Stimulated activated CD4-positive, alpha-beta T cell treated with anti-CD3 and anti-CD28 coated beads, TNF-alpha, amount 100 ng/mL, for 1 hour (primary cell): ENCODE data around the gene MAGI1.

Experiments used
- DNase-seq, 3 donors: peaks; one replicate each; pipeline ENCODE4 v3.0.0-alpha.2; 2020; ENCODE audit warnings: low read depth in 3 of 3, low spot score in 1 of 3

Gene MAGI1

DNA sequence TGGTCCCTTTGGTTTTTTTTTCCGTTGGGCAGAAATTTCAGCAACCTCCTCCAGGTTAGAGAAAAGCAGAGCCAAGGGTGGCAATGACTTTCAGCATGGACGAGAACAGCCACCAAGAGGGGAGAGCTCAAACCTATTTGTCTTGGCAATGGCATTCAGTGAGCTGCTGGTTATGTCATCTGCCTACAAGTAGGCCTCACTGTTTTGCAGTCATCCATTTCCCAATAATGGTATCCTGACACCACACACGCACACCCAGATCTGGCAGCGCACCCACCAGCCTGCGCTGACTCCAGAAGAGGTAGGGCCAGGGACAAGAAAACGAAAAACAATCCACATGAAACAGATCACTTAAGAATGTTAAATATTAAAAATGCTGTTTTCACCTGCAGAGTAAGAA lies 92.3 kb downstream of the MAGI1 start:
- no peak for DNase-seq

DNA sequence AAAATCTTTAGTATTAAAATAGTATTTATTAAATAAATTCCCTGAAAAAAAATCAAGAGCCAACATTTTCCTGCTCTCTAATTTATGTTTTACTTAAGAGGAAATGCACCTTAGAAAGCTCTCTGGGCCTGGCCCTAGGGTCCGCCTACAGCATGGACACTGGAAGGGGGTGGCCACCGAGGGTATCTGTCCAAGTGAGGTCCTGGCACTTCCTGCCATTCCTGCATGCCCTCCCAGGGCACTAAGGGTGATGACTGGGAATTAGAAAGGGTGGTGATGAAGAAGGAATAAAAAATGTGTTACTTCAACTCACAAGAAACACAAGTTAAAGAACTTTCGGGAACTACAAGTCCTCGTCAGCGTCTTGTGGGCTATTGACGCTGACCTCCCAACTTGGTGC lies 92.8 kb downstream of the MAGI1 start:
- no peak for DNase-seq

DNA sequence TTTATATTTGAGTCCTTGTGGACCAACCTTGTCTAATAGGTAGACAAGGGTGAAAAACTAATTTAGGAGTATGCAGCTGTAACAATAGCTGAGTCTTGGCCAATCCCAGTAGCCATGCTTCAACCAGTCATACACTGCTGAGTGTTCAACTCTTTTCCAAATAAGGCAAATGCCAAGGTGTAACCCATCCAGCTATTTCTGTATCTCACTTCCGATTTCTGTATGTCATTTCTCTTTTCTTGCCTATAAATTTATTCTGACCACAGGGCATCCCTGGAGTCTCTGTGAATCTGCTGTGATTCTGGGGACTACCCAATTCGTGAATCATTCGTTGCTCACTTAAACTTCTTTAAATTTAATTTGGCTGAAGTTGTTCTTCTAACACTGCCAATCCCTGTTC lies 93.2 kb downstream of the MAGI1 start:
- no peak for DNase-seq

DNA sequence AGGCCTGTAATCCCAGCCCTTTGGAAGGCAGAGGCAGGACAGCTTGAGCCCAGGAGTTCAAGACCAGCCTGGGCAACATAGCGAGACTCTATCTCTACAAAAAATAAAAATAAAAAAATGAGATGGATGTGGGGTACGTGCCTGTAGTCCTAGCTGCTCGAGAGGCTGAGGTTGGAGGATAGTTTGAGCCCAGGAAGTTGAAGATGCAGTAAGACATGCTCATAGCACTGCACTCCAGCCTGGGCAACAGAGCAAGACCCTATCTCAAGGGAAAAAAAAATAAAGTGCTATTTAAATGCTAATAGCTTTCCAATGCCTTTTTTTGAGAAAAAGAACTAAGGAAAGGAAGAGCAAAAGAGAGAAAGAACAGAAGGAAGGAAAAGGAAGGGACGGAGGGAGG lies 94.5 kb downstream of the MAGI1 start:
- no peak for DNase-seq

DNA sequence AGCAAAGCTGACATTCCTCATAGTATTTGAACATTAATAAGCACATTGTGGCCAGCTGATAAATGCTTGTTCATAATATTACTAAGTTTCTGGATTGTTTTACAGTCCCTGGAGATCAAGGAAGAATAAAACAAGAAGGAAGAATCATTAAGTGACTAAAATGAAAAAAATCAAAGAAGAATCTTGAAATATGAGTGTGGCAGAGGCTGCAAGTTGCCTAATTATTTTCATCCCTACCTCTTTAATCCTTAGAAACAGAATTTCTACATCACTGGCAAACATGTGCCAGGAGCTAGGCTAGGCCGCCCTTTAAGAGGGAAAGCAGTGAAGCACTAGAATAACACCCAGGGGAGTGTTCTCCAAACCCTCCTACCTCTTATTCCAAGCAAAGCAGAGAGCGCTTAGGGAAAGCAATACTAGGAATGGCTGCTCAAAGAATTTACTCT lies 98.9 kb downstream of the MAGI1 start:
- DNase-seq = no peak

DNA sequence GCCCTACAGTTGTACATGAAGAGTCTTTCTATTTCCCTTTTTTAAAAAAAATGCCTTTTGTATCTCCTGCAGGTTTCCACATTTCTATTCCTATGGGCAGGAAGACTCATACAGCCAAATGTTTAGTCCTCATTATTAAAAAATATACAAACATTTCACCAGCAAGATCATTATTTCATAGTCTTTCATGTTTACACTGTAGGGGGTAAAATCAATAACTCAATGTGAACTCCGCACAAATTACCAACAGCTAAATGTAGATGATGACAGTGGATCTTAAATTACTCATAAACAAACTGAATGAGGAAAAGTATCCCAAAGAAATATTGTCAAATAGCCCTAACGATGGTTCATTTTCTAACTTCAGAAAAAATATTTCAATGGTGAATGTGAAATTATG lies 99.5 kb downstream of the MAGI1 start:
- DNase-seq = no peak

DNA sequence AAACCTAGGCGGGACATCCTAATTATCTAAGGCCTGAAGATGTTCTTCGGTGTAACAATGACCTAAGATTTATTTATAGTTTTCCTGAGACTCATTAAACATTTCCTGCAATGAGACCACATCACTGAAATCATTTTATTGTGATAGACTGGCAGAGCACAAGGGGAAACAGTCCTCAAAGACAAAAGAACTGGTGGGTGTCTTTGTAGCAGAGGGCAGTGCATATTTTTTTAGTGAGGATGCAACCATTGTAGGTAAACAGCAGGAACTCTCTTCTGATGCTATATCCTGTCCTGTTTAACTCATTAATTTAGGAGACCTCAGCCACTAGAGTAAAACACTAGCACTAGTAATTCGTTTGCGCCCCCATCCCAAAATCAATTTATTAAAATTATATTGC lies 100.0 kb downstream of the MAGI1 start:
- DNase-seq = no peak

DNA sequence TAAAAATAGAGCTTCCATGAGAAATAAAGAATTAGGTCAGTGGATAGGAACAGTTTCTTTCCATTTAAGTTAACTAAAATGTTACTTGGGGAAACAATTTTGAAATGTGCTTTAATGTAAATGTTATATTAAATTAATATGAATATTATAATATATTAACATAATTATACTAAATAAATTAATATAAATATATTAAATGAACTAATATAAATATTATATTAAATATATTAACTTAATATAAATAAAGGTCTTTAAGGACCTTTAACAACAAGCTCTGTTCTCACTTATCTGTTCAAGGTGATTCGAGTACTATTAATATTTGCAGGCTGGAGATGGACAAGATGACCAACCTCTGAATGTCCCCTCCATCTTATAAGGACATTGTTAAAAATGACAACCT lies 100.6 kb downstream of the MAGI1 start:
- no peak for DNase-seq

DNA sequence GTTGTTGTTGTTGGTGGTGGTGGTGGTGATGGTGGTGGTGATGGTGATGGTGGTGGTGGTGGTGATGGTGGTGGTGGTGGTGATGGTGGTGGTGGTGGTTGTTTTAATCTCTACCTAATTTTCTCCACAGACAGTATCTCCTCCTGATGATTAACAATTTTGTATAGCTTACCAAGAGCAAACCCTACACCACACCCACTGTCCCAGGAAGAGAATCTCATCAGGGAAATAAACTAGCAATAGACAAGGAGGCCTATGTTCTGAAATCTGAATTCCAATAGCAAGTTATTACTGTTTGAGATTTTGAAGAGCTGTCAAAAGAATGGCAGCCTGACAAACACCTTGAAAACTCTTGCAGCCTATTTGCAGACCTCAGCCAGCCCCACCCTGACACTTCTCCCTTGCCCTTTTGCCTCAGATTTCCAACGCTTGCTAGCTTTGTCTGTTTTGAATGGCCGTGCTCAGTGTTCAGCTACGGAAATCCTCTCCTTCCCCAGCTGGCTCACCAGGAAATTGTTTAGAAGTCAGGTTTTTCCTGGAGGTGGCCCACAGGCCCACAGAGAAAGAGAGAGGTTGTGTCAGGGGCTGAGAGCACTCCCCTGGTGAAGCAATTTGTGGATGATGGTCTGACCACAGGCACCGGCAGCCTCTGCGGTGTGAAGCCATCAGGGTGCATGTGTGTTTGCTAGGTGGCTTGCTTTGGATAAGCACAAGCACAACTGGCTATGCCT lies 101.6 kb downstream of the MAGI1 start:
- DNase-seq = no peak

DNA sequence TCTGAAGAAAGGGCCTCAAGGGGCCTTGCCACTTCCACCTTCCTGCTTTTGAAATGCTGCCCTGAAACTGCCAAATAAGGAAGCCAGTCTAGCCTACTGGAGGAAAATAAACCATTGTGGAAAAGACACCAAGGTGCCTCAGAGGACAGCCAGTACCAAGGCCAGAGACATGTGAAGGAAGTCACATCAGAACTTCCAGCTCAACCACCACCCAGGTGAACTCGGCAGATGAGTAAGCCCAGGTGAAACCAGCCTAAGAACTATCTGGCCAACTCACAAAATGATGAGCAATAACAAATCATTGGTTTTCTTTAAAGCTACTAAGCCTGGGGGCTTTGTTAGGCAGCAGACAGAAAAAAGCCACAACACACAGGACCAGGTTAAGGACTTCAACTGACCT lies 103.0 kb downstream of the MAGI1 start:
- no peak for DNase-seq

DNA sequence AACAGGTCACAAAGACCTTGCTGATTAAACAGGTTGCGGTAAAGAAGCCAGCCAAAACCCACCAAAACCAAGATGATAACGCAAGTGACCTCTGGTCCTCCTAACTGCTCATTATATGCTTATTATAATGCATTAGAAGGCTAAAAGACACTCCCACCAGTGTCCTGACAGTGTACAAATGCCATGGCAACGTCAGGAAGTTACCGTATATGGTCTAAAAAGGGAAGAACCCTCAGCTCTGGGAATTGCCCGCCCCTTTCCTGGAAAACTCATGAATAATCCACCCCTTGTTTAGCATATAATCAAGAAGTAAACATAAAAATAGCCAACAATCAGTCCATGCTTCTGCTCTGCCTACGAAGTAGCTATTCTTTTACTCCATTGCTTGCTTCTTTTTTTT lies 108.1 kb downstream of the MAGI1 start:
- DNase-seq = no peak

DNA sequence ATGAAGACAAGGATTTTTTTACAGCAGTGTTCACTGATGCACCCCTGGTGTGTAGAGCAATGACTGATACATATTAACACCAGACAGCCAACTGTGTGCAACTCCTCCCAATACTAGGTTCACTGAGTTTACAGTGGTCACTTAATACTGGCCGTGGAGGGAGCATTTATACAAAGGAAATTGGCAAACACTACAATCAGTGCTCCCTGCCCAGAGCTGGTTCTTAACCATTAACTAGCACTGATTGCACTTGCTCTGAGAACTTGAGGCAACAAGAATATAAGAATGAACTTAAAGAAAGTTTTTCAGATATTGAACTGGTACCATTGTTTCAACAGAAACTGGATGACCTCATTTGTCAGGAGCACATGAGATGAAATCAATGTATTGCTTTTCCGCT lies 110.6 kb downstream of the MAGI1 start:
- DNase-seq = no peak

DNA sequence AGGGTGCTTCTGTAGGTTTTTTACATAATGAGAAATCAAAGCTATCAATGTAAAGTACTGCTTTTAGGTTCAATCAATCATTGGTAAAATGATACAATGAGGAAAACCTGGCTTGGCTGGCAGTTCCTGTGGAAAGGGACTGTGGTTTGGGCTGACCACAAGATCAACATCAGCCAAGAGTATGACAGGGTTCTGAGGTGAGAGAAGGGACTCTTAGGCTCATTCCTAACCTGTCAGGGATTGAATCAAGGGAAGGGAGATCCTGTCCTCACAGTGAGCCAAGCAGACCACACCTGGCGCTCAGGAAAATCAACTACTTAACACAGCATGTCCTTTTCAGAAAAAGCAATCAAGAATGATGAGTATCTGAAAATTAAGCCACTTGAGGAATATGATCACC lies 111.1 kb downstream of the MAGI1 start:
- no peak for DNase-seq

DNA sequence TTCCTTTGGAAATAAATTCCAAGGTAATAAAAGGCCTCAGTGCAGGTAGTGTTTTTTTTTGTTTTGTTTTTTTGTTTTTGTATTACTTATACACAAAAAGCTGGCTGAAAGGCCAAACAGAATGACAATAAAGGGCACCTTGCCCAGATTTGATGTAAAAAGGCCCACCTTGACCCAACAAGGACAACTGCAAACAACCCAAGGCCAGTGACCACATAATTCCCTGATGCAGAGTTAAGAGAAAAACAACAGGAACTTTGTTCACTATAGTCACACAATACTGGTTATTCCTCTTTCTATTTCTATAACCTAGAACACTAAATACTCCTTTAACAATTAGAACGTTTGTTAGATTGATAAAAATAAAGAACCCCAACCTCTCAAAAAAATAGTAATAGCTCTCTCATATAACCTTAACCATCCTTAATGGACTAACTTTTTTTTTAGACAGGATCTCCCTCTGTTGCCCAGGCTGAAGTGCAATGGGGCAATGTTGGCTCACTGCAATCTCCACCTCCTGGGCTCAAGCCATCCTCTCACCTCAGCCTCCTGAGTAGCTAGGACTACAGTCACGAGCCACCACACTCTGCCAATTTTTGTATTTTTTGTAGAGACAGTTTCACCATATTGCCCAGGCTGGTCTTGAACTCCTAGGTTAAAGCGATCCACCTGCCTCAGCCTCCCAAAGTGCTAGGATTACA lies 113.3 kb downstream of the MAGI1 start:
- DNase-seq = no peak

DNA sequence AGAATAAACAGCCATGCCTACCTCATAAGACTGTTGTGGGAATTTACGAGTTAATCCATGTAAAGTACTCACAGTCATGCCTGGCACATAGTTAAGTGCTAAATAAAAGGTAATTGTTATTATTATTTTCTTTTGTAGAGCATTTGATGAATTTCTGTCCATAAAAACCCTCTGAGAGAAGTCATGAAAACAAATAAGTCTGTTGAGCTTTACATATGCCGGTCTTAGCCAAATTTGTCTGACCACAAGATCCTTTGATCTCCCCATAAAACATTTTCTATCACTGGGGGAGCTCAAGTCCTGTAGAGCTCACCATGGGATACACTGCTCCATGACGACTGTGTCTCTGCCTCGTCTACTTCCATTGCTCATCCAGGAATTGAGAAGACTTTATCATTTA lies 114.0 kb downstream of the MAGI1 start:
- DNase-seq = no peak

DNA sequence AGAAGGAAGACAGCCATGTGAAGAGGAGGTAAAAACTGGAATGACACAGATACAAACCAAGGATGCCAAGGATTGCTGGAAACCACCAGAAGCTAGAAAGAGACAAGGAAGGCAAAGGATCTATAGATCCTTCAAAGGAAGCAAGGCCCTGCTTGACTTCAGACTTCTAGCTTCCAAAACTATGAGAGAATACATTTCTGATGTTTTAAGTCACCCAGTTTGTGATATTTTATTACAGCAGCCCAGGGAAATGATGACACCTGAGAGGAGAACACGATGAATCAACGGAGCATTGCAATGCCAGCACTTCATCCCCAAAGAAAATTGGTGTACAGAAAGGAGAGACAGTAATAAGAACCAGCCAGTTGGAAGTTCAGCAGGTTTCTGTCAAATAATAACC lies 116.3 kb downstream of the MAGI1 start:
- no peak for DNase-seq

DNA sequence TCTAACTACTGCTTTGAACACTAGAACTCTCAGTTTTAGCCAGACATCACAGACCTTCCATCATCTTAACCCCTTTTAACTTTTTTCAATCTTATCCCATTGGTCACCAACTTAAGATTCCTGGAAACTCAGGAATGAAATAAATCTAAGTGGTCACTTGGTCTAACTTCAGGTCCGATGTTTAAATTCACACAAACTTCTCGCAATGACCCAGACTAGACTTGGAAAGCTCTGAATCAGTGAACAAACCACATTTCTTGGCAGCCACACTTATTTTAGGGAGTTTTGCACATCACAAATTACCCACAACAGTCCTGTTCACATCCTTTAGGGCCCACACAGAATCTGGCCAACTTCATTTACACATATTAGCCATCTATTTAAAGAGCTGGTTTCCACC lies 118.9 kb downstream of the MAGI1 start:
- DNase-seq = no peak

DNA sequence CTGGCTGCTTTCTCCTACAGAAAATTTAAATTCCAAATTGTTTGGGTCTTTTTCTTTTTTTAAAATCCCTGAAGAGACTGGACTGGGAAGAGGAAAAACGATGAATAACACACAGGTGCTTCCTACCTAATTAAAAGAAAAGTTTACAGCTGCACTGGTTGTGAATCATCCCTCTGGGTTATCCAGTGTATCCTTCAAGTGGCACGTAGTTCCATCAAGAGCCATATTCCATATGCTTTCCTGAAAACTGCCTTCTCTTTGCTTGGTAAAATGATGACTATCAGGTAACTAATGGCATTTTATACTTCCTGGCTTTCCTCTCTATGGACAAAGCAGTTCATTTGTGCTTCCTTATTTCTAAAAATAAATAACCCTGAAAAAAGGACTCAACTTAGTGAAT lies 123.2 kb downstream of the MAGI1 start:
- DNase-seq = no peak

DNA sequence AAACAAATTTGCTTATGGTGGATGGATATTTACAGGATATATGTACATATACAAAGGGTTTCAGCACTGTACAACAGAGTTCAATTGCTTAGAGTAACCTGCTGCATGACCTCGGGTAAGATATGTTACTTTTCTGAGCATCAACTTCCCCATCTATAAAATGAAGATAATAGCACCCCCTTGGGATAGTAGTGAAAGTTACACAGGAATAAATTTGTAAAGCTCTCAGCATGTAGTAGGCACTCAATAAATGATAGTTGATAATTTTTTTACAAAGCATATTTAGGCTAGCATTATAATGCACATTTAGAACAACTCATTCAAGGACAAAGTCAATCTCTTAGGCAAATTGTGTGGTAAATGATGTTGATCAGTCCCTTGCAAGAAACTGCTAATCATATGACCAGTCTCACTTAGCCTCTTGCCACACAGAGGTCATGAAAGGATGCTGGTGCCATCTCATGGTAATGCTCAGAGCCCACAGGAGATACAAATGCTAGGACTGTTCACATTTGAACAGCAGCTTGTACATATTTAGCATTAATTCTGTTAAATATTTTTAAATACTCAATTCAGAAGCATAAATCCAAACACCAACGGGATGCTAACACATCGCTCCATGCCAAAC lies 123.9 kb downstream of the MAGI1 start:
- DNase-seq = no peak

DNA sequence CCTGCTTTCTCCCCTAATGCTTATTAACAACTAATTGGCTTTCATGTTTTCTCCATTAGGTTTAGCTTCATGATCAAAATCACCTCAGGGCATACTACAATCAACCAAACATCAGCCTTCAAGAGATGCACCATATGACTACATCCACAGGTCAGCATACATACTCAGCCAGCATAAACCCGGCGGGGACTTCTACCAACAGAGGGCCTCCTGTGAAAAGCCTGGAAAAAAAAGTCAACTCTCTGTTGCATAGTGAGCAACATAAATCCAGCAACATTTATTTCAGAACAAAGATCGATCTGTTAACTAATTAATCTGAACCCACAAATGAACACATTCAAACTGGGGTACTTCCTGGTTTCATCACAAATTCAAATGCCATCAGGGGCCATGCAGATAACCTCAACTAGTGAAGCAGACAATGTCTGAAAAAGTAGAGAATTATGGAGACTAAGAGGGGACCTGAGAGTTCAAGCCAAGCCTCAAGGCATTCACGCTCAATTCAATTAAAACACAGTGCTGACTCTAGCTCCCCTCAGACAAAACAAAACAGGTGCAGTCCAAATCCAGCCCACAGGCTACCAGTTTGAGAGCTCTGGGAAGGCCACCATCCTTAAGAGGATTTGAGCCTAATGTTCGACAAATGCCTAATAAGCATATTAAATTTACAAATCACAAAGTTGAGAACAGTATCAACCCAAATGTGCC lies 124.5 kb downstream of the MAGI1 start:
- no peak for DNase-seq

DNA sequence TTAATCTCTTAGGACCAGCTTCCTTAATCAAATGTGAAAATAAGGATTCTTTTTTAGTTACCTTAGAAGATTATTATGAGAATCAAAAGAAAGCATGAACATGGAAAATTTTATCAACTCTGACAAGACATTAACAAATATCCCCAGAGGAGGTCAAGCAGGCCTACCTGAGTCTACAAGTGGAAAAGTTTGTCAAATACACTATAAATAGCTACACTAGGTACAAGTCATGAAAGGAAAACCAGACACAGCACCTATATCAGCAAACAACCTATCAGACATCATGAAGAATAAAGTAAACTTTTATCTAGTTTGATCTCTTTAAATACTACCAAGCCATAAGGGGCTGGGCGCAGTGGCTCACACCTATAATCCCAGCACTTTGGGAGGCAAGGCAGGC lies 126.1 kb downstream of the MAGI1 start:
- DNase-seq = no peak

DNA sequence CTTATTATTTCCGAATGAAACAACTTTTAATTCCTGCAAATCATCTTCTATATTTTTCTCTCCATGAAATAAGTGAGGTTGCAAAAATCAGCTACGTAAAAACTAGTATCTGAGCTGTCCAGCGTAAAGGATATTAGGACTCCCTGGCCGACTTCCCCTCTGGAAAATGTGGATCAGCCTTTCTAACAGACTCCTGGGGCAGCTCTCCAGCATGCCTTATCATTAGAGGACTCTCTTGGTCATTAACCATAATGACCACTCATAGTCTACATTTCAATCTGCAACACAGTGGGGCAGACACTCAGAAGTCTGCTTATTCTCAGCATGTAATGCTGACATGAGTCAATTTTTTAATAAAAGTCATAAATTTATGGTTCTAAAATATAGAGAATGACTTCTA lies 130.1 kb downstream of the MAGI1 start:
- no peak for DNase-seq
